ENCODE results near the gene VWA5B1. TPM values are rescaled to one million over a fixed set of nuclear protein-coding genes. Genes with fewer than 3 reads are reported as not detected.
A peak's percentile ranks its signal among the peaks of the same experiment; 100 is the strongest.

VWA5B1 gene
- total RNA-seq, 4 donors from 2014 or later, result 0.16 TPM; not detected in 3

DNA sequence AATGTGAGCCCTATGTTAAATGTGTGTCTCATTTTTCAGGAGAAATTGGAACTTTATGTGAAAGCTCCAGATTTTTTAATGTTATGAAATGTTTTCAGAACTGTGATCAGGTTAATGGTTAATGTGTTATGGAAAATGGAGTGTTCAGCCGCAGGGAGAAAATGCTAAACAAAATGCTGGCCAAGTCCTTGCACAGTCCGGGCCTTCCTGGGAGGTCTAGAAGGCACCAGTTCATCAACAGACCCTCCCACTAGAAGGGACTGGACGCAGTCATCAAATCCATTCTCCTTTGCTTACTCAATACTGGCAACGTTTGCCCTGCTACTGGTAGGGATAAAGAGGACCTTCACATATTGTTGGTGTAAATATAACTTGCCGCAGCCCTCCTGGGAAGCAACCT lies 43.4 kb downstream of the VWA5B1 start:
- Histone ChIP-seq H3K9me3 (no peaks in the 10 kb centered on the region), H3K4me3 (no peak overlapping the region), H3K27me3 (peaks cover 26% of the 10 kb centered on the region), H3K4me1 (no peaks in the 10 kb centered on the region), H3K36me3 (no peaks in the 10 kb centered on the region), H3K27ac (no peak overlapping the region)
- 59% methylated on average over 5 of the region's 5 CpGs for WGBS
- no peak for TF ChIP-seq POLR2A (IDR thresholded peaks at IDR 0.05)
- no peak for TF ChIP-seq EP300 (IDR thresholded peaks at IDR 0.05)
- TF ChIP-seq CTCF (IDR thresholded peaks at IDR 0.05), result no peak
- DNase-seq (ENCODE audit: low spot score in 2 of 2), result no peak

DNA sequence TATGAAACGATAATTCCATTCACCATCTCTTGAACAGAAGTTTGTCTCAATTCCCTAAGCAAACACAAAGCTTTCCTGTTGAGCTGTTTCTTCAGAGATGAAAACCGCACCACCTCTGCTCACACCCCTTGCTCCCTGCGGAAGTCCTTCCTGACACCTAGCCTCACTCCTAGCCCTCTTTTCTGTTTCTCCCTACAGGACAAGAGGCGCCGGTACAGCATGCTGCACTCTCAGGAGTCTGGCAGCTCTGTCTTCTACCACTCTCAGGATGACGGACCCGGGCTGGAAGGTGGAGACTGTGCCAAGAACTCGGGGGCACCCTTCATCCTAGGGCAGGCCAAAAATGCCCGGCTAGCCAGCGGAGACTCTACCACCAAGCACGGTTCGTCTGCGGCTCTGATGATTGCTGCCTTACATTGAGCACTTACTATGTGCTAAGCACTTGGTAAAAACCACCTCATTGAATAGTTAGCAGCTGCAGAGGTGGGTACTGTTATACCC lies 45.5 kb downstream of the VWA5B1 start:
- no peaks in the 10 kb centered on the region for H3K9me3 ChIP-seq
- no peaks in the 10 kb centered on the region for H3K36me3 ChIP-seq
- no peak for DNase-seq (ENCODE audit: low spot score in 2 of 2)
- H3K4me1 ChIP-seq, result no peaks in the 10 kb centered on the region
- TF ChIP-seq POLR2A (IDR thresholded peaks at IDR 0.05) (no peak), EP300 (IDR thresholded peaks at IDR 0.05) (no peak), CTCF (IDR thresholded peaks at IDR 0.05) (no peak), POLR2AphosphoS5 (IDR thresholded peaks at IDR 0.05) (no peak)
- peaks cover 25% of the 10 kb centered on the region for H3K27me3 ChIP-seq
- H3K4me3 ChIP-seq, result no peak overlapping the region
- H3K27ac ChIP-seq, result no peak overlapping the region
- WGBS, result 77% methylated on average over 10 of the region's 13 CpGs

DNA sequence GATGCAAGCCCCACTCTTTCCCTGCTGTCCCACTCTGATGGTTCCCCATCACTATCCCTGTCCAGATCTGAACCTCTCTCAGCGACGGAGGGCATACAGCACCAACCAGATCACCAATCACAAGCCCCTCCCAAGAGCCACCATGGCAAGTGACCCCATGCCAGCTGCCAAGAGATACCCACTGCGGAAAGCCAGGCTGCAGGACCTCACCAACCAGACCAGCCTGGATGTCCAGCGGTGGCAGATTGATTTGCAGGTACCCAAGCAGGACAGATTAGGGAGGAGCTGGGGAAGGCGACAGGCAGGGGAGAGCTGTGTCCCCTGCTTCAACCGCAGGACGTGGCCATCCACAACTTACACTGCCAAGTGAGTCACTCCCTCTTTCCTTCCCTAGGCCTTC lies 46.9 kb downstream of the VWA5B1 start:
- H3K36me3 ChIP-seq, result no peaks in the 10 kb centered on the region
- H3K9me3 ChIP-seq, result no peaks in the 10 kb centered on the region
- WGBS, result 85% methylated on average over 7 of the region's 7 CpGs
- no peaks in the 10 kb centered on the region for H3K4me1 ChIP-seq
- H3K4me3 ChIP-seq, result no peak overlapping the region
- TF ChIP-seq EP300 (IDR thresholded peaks at IDR 0.05), result no peak
- no peak for TF ChIP-seq POLR2AphosphoS5 (IDR thresholded peaks at IDR 0.05)
- no peak for TF ChIP-seq CTCF (IDR thresholded peaks at IDR 0.05)
- no peak for TF ChIP-seq POLR2A (IDR thresholded peaks at IDR 0.05)
- peaks cover 31% of the 10 kb centered on the region for H3K27me3 ChIP-seq
- no peak overlapping the region for H3K27ac ChIP-seq
- DNase-seq (ENCODE audit: low spot score in 2 of 2), result no peak

GRCh38 chr1:20339811-20340457 lies 49.3 kb downstream of the VWA5B1 start:
- WGBS, result 71% methylated on average over 9 of the region's 9 CpGs
- TF ChIP-seq EP300 (IDR thresholded peaks at IDR 0.05) (no peak), CTCF (IDR thresholded peaks at IDR 0.05) (no peak), POLR2AphosphoS5 (IDR thresholded peaks at IDR 0.05) (no peak), POLR2A (IDR thresholded peaks at IDR 0.05) (no peak)
- Histone ChIP-seq H3K27ac (no peak overlapping the region), H3K36me3 (no peaks in the 10 kb centered on the region), H3K27me3 (peaks cover 50% of the 10 kb centered on the region), H3K9me3 (no peaks in the 10 kb centered on the region), H3K4me1 (peaks cover 8% of the 10 kb centered on the region), H3K4me3 (no peak overlapping the region)
- DNase-seq (ENCODE audit: low spot score in 2 of 2), result no peak

GRCh38 chr1:20342294-20343148 lies 51.8 kb downstream of the VWA5B1 start:
- no peaks in the 10 kb centered on the region for H3K36me3 ChIP-seq
- H3K4me3 ChIP-seq, result peak overlapping the region; percentile 35
- no peaks in the 10 kb centered on the region for H3K9me3 ChIP-seq
- no peak for DNase-seq (ENCODE audit: low spot score in 2 of 2)
- TF ChIP-seq POLR2A (IDR thresholded peaks at IDR 0.05), result no peak
- H3K4me1 ChIP-seq, result peaks cover 8% of the 10 kb centered on the region
- 71% methylated on average over 8 of the region's 17 CpGs for WGBS
- peaks cover 50% of the 10 kb centered on the region for H3K27me3 ChIP-seq
- H3K27ac ChIP-seq, result no peak overlapping the region
